CD4-positive, alpha-beta T cell (primary cell): ENCODE measurements around the gene MYL6. TPM values are rescaled to one million over a fixed set of nuclear protein-coding genes. Genes with fewer than 3 reads are reported as not detected.
"Not testable (repeated sequence)": the region's sequence is repeated elsewhere in the genome, so short reads cannot be mapped to it uniquely, and the experiment has no call there.

Experiments
- ATAC-seq: fragments of 200-7000 bp; cut with Tn5 transposase; one replicate; pipeline ENCODE4 v1.10.0; 2022; ENCODE audit warnings: mild to moderate bottlenecking; ENCODE audit not compliant: poor library complexity
- CTCF ChIA-PET: fragments of 350-600 bp; sonication (Branson Sonifier 250); formaldehyde crosslinking; loops from one replicate; lab custom pipeline; 2021; ENCODE audit warnings: antibody characterized with exemption, inconsistent platforms; lab: Charles Lee
- POLR2A ChIA-PET: fragments of 350-600 bp; sonication (Branson Sonifier 250); formaldehyde crosslinking; loops from one replicate; lab custom pipeline; 2021; ENCODE audit warnings: antibody characterized with exemption, inconsistent platforms; lab: Charles Lee
- DNase-seq, 14 experiments: peaks; one replicate each; pipeline ENCODE4 v3.0.0-alpha.2; 2013 to 2020; ENCODE audit warnings: mixed read lengths in 2 of 14
- H3K27ac ChIP-seq, 2 donors: one replicate each; pipeline versions ENCODE4 v1.5.1 to v1.7.0; 2013; ENCODE audit warnings: low read length in 2 of 2, low read depth in 1 of 2, mild to moderate bottlenecking in 1 of 2
- H3K27me3 ChIP-seq, 2 experiments: 1 replicate in 1 of 2; 2 replicates in 1 of 2; pipeline versions ENCODE4 v1.6.1 to v1.7.0; 2013; ENCODE audit warnings: low read length in 2 of 2, control low read depth in 1 of 2, mild to moderate bottlenecking in 1 of 2, moderate library complexity in 1 of 2; ENCODE audit not compliant: insufficient read depth in 2 of 2, control insufficient read depth in 1 of 2
- H3K36me3 ChIP-seq: one replicate; pipeline ENCODE4 v1.6.1; 2013; ENCODE audit warnings: low read length, control low read depth; ENCODE audit not compliant: insufficient read depth
- H3K4me1 ChIP-seq: one replicate; pipeline ENCODE4 v1.6.1; 2013; ENCODE audit warnings: low read length, control low read depth; ENCODE audit not compliant: insufficient read depth
- H3K4me3 ChIP-seq: one replicate; pipeline ENCODE4 v1.5.1; 2013; ENCODE audit warnings: mild to moderate bottlenecking, low read length, moderate library complexity
- H3K9me3 ChIP-seq, 2 experiments: 1 replicate in 1 of 2; 2 replicates in 1 of 2; pipeline versions ENCODE4 v1.6.1 to v1.7.0; 2013; ENCODE audit warnings: low read length in 2 of 2, mild to moderate bottlenecking in 2 of 2, control low read depth in 1 of 2, moderate library complexity in 1 of 2; ENCODE audit not compliant: control insufficient read depth in 1 of 2, insufficient read depth in 1 of 2
- H3K27ac Mint-ChIP-seq: one replicate; pipeline ENCODE4 v1.8.0; 2020; ENCODE audit warnings: mixed read lengths
- H3K27me3 Mint-ChIP-seq: one replicate; pipeline ENCODE4 v1.8.0; 2021; ENCODE audit warnings: mixed read lengths
- H3K36me3 Mint-ChIP-seq: one replicate; pipeline ENCODE4 v1.8.0; 2021; ENCODE audit warnings: low read depth, mixed read lengths
- H3K4me1 Mint-ChIP-seq: one replicate; pipeline ENCODE4 v1.8.0; 2021; ENCODE audit warnings: low read depth, mixed read lengths
- H3K4me3 Mint-ChIP-seq: one replicate; pipeline ENCODE4 v1.8.0; 2020; ENCODE audit warnings: mild to moderate bottlenecking, mixed read lengths
- H3K9me3 Mint-ChIP-seq: one replicate; pipeline ENCODE4 v1.8.0; 2020; ENCODE audit warnings: mixed read lengths
- intact Hi-C, 2 experiments: fragments of 100-400 bp; cut with DNase I in 1 of 2; cut with micrococcal nuclease in 1 of 2; formaldehyde crosslinking; loops; one replicate each; pipeline versions ENCODE4 v1.15.1 to v1.9.0; 2023 to 2025; cut with DNase I, micrococcal nuclease
- total RNA-seq, 174 experiments: library from RNA in 2 of 174; stranded (reverse) in 2 of 174; gene quantifications; one replicate each; pipeline ENCODE4 v1.2.3 and lab custom pipeline; 2021 to 2026
- TF ChIP-seq, protein P1 (sequence below): fragments of 200-600 bp; IDR thresholded peaks from one replicate; pipeline ENCODE4 v1.8.0; 2022; ENCODE audit warnings: antibody characterized with exemption, mild to moderate bottlenecking

MYL6 gene
- total RNA-seq, 2 experiments from 2014 or later: 670 to 673 TPM

DNA sequence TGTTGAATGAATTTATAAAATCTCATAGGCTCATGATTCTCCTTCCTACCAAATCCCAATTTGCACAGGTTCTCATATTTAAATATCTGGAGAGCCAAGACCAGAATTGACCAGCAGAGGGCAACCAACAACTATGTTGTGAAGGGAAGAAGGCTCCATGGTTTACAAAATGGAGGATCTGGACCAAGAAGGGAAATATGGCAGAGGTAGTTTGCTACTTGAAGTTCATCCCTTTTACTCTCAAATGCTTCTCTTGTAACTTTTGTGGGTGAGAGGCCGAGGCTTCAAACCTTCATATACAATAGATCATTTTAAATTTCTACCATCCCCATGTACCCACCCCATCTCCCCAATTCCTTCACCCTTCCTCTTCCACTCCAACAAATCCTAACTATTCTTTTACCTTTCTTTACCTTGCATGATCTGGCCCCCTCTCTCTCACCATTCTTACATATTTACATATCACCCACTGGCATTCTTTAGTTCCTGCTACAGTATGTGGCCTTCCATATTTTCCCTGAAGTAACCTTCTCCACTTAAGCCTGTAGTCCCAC lies 34.9 kb downstream of the MYL6 start:
- H3K4me3 ChIP-seq: no peak overlapping the region
- Mint-ChIP-seq H3K4me1 (peaks cover 34% of the 10 kb centered on the region), H3K9me3 (no peaks in the 10 kb centered on the region), H3K36me3 (peaks cover 23% of the 10 kb centered on the region), H3K4me3 (peak overlapping the region; percentile 74), H3K27ac (peak overlapping the region; percentile 76), H3K27me3 (peaks cover 5% of the 10 kb centered on the region)
- ChIA-PET POLR2A (interaction anchor here (1.6 kb wide), 1 partner anchor 29 kb away, joined by 4 read pairs; the partner anchor contains the start of gene RNF41), CTCF (interaction anchor here (0.7 to 2.7 kb wide), 2 partner anchors 30 to 269 kb away, joined by 3 to 8 read pairs; partner anchors contain the start of gene RNF41)
- H3K27me3 ChIP-seq: no peaks in the 10 kb centered on the region
- DNase-seq: peak; percentile 47 to 88 (median 64)
- TF ChIP-seq, protein P1, sequence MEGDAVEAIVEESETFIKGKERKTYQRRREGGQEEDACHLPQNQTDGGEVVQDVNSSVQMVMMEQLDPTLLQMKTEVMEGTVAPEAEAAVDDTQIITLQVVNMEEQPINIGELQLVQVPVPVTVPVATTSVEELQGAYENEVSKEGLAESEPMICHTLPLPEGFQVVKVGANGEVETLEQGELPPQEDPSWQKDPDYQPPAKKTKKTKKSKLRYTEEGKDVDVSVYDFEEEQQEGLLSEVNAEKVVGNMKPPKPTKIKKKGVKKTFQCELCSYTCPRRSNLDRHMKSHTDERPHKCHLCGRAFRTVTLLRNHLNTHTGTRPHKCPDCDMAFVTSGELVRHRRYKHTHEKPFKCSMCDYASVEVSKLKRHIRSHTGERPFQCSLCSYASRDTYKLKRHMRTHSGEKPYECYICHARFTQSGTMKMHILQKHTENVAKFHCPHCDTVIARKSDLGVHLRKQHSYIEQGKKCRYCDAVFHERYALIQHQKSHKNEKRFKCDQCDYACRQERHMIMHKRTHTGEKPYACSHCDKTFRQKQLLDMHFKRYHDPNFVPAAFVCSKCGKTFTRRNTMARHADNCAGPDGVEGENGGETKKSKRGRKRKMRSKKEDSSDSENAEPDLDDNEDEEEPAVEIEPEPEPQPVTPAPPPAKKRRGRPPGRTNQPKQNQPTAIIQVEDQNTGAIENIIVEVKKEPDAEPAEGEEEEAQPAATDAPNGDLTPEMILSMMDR: peak; percentile 74
- H3K27ac ChIP-seq: no peak overlapping the region
- H3K36me3 ChIP-seq: no peaks in the 10 kb centered on the region
- peaks cover 22% of the 10 kb centered on the region for H3K4me1 ChIP-seq
- intact Hi-C loops: loop anchor here (1.0 to 2.0 kb wide), 6 partner anchors 31 to 310 kb away; partner anchors contain the start of genes ANKRD52 (in 1 of the 2) and NABP2 (in 1 of the 2)
- no peaks in the 10 kb centered on the region for H3K9me3 ChIP-seq
- ATAC-seq: no peak

DNA sequence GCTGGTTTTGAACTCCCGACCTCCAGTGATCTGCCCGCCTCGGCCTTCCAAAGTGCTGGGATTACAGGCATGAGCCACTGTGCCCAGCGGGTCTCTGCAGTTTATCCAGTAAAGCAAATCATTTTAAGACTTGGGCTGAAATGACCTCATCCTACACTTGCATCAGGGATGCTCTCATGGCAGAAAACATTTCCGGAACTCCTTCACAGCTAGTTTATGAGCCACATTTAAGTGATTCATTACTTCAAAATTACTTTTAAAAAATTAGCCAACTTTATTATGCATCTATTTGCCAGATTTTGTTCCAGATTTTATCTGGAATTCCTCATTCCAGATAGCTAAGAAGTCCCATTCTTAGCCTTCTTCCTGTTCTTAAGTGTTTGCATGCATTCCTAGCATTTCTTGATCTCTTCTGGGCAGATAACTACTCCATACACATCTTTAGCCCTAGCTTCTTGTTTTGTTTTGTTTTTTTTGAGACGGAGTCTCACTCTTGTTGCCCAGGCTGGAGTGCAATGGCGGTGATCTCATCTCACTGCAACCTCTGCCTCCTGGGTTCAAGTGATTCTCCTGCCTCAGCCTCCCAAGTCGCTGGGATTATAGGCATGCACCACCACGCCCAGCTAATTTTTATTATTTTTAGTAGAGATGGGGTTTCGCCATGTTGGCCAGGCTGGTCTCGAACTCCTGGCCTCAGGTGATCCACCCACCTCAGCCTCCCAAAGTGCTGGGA lies 38.8 kb downstream of the MYL6 start:
- H3K27ac Mint-ChIP-seq, H3K9me3 ChIP-seq, ATAC-seq, H3K36me3 Mint-ChIP-seq, H3K4me3 Mint-ChIP-seq, H3K9me3 Mint-ChIP-seq, intact Hi-C loops, H3K27ac ChIP-seq, H3K27me3 ChIP-seq, H3K4me3 ChIP-seq, DNase-seq, H3K27me3 Mint-ChIP-seq, H3K36me3 ChIP-seq, H3K4me1 ChIP-seq: not testable (repeated sequence)
- CTCF ChIA-PET: interaction anchor here (2.7 kb wide), 1 partner anchor 9 kb away, joined by 6 read pairs; no protein-coding TSS in a partner anchor
- POLR2A ChIA-PET: interaction anchor here (0.6 to 1.2 kb wide), 3 partner anchors 9 to 25 kb away, joined by 3 to 5 read pairs (median 3); partner anchors contain the start of gene RNF41
- peaks cover 15% of the 10 kb centered on the region for H3K4me1 Mint-ChIP-seq

DNA sequence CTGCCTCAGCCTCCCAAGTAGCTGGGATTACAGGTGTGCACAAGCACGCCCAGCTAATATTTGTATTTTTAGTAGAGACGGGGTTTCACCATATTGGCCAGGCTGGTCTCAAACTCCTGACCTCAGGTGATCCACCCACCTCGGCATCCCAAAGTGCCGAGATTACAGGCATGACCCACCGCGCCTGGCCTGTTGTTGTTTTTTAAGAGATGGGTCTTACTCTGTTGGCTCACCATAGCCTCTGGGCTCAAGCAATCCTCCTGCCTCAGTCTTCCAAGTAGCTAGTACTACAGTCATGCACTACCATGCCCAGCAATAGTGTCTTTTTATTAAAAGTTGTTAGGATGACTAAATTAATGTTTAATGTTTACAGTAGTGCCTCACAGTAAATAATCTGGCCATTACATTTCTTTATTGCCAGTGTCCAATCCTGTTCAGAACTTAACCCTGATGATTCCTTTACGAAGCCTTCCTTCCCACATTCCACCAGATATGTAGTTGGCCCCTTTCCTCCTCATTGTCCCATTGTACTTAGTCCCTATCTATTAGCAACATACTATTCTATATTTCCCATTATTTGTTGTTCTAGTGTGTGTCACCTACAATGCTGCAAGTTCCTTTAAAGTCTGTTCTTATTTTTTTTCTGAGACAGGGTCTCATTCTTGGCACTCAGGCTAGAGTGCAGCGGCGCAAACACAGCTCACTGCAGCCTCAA lies 39.9 kb downstream of the MYL6 start:
- CTCF ChIA-PET: interaction anchor here (2.7 kb wide), 1 partner anchor 8 kb away, joined by 6 read pairs; no protein-coding TSS in a partner anchor
- H3K36me3 Mint-ChIP-seq: no peaks in the 10 kb centered on the region
- no peak overlapping the region for H3K27ac ChIP-seq
- POLR2A ChIA-PET: interaction anchor here (1.6 kb wide), 1 partner anchor 24 kb away, joined by 5 read pairs; the partner anchor contains the start of gene RNF41
- H3K4me3 ChIP-seq: no peak overlapping the region
- H3K27me3 Mint-ChIP-seq: no peaks in the 10 kb centered on the region
- H3K27ac Mint-ChIP-seq: no peak overlapping the region
- peaks cover 14% of the 10 kb centered on the region for H3K4me1 Mint-ChIP-seq
- no peaks in the 10 kb centered on the region for H3K27me3 ChIP-seq
- intact Hi-C loops: no loop called here
- H3K4me1 ChIP-seq: no peaks in the 10 kb centered on the region
- no peak for DNase-seq
- no peaks in the 10 kb centered on the region for H3K9me3 Mint-ChIP-seq
- TF ChIP-seq, protein P1: no peak
- H3K9me3 ChIP-seq: no peaks in the 10 kb centered on the region
- no peaks in the 10 kb centered on the region for H3K36me3 ChIP-seq
- no peak overlapping the region for H3K4me3 Mint-ChIP-seq
- no peak for ATAC-seq
